ENCODE measurements around the gene ANKS1B.

ANKS1B gene

GRCh38 chr12:99966429-99966828 is 18.3 kb downstream of the ANKS1B start:
- in situ Hi-C loops (cut with MboI; ENCODE audit: low sequenced_read_pairs), result no loop called here

- in situ Hi-C loops (cut with MboI; ENCODE audit: low sequenced_read_pairs), result no loop called here
Measured at GRCh38 chr12:99960311-99960710, 24.4 kb downstream of the ANKS1B start.

- in situ Hi-C loops (cut with MboI; ENCODE audit: low sequenced_read_pairs), result no loop called here
Measured at GRCh38 chr12:99959549-99960170, 25.1 kb downstream of the ANKS1B start.

GRCh38 chr12:99957866-99958466 is 26.8 kb downstream of the ANKS1B start:
- in situ Hi-C loops (cut with MboI; ENCODE audit: low sequenced_read_pairs), result no loop called here

GRCh38 chr12:99954724-99955123 is 30.0 kb downstream of the ANKS1B start:
- in situ Hi-C loops (cut with MboI; ENCODE audit: low sequenced_read_pairs), result no loop called here

GRCh38 chr12:99948370-99948769 is 36.4 kb downstream of the ANKS1B start:
- in situ Hi-C loops (cut with MboI; ENCODE audit: low sequenced_read_pairs), result no loop called here

- in situ Hi-C loops (cut with MboI; ENCODE audit: low sequenced_read_pairs), result no loop called here
Measured at GRCh38 chr12:99946131-99946530, 38.6 kb downstream of the ANKS1B start.

- in situ Hi-C loops (cut with MboI; ENCODE audit: low sequenced_read_pairs), result no loop called here
Measured at GRCh38 chr12:99935608-99936007, 49.1 kb downstream of the ANKS1B start.

GRCh38 chr12:99926511-99927169 is 58.1 kb downstream of the ANKS1B start:
- in situ Hi-C loops (cut with MboI; ENCODE audit: low sequenced_read_pairs), result no loop called here

GRCh38 chr12:99920353-99920960 is 64.3 kb downstream of the ANKS1B start:
- in situ Hi-C loops (cut with MboI; ENCODE audit: low sequenced_read_pairs), result no loop called here

GRCh38 chr12:99917711-99918402 is 66.9 kb downstream of the ANKS1B start:
- in situ Hi-C loops (cut with MboI; ENCODE audit: low sequenced_read_pairs), result loop anchor here (10.0 kb wide), 1 partner anchor 277 kb away; no protein-coding TSS in a partner anchor

- in situ Hi-C loops (cut with MboI; ENCODE audit: low sequenced_read_pairs), result loop anchor here (10.0 kb wide), 1 partner anchor 278 kb away; no protein-coding TSS in a partner anchor
Measured at GRCh38 chr12:99916555-99916954, 68.2 kb downstream of the ANKS1B start.

- in situ Hi-C loops (cut with MboI; ENCODE audit: low sequenced_read_pairs), result loop anchor here (10.0 kb wide), 1 partner anchor 279 kb away; no protein-coding TSS in a partner anchor
Measured at GRCh38 chr12:99915251-99916082, 69.3 kb downstream of the ANKS1B start.

- in situ Hi-C loops (cut with MboI; ENCODE audit: low sequenced_read_pairs), result loop anchor here (10.0 kb wide), 1 partner anchor 281 kb away; no protein-coding TSS in a partner anchor
Measured at GRCh38 chr12:99914206-99914605, 70.5 kb downstream of the ANKS1B start.

GRCh38 chr12:99911967-99912366 is 72.8 kb downstream of the ANKS1B start:
- in situ Hi-C loops (cut with MboI; ENCODE audit: low sequenced_read_pairs), result loop anchor here (10.0 kb wide), 1 partner anchor 283 kb away; no protein-coding TSS in a partner anchor

- in situ Hi-C loops (cut with MboI; ENCODE audit: low sequenced_read_pairs), result loop anchor here (10.0 kb wide), 1 partner anchor 284 kb away; no protein-coding TSS in a partner anchor
Measured at GRCh38 chr12:99911081-99911480, 73.7 kb downstream of the ANKS1B start.

- in situ Hi-C loops (cut with MboI; ENCODE audit: low sequenced_read_pairs), result loop anchor here (10.0 kb wide), 1 partner anchor 284 kb away; no protein-coding TSS in a partner anchor
Measured at GRCh38 chr12:99910342-99910741, 74.4 kb downstream of the ANKS1B start.

- in situ Hi-C loops (cut with MboI; ENCODE audit: low sequenced_read_pairs), result no loop called here
Measured at GRCh38 chr12:99906786-99907579, 77.8 kb downstream of the ANKS1B start.

GRCh38 chr12:99901181-99901580 is 83.6 kb downstream of the ANKS1B start:
- in situ Hi-C loops (cut with MboI; ENCODE audit: low sequenced_read_pairs), result no loop called here
